H1 (cell line): ENCODE results near the gene CXorf49. TPM values are rescaled to one million over a fixed set of nuclear protein-coding genes. Genes with fewer than 3 reads are reported as not detected.

Source experiments
- ATF2 ChIP-seq: IDR thresholded peaks from 2 replicates; pipeline ENCODE4 v1.6.1; 2012; ENCODE audit warnings: low read length, inconsistent platforms
- BACH1 ChIP-seq: IDR thresholded peaks from 2 replicates; pipeline ENCODE4 v1.6.1; 2012; ENCODE audit warnings: low read length, improper control_type of control experiment
- CHD1 ChIP-seq: IDR thresholded peaks from 2 replicates; pipeline ENCODE4 v1.6.1; 2012; ENCODE audit warnings: low read depth, low read length, improper control_type of control experiment
- CHD7 ChIP-seq: fragments of 300-600 bp; sonication (generic); IDR thresholded peaks from 2 replicates; pipeline ENCODE4 v1.7.1; 2012; ENCODE audit warnings: low read length, moderate library complexity, mild to moderate bottlenecking, inconsistent platforms; ENCODE audit not compliant: insufficient replicate concordance
- GABPA ChIP-seq: IDR thresholded peaks from 2 replicates; pipeline ENCODE4 v1.6.1; 2011; ENCODE audit warnings: mild to moderate bottlenecking, low read length, moderate library complexity, borderline replicate concordance; ENCODE audit not compliant: insufficient read depth
- NANOG ChIP-seq: IDR thresholded peaks from 2 replicates; pipeline ENCODE4 v1.6.1; 2011; ENCODE audit warnings: low read length, low read depth, mild to moderate bottlenecking, inconsistent platforms; ENCODE audit not compliant: insufficient read depth, poor library complexity, severe bottlenecking
- SAP30 ChIP-seq: fragments of 300-600 bp; sonication (generic); IDR thresholded peaks from 2 replicates; pipeline ENCODE4 v1.7.1; 2012; ENCODE audit warnings: low read length, moderate library complexity, mild to moderate bottlenecking, inconsistent platforms; ENCODE audit not compliant: insufficient read depth, insufficient replicate concordance
- polyA plus RNA-seq, 7 experiments: library from polyadenylated mRNA; depleted of rRNA in 3 of 7; stranded (reverse) in 5 of 7; unstranded in 2 of 7; fragments of >200 nt in 5 of 7; fragments of 200-250 nt in 2 of 7; gene quantifications; 1 replicate in 5 of 7; 2 replicates in 1 of 7; 4 replicates in 1 of 7; pipeline versions ENCODE4 v1.2.1 to v1.2.3, GENCODE V29; 2011 to 2013; ENCODE audit warnings: missing spikeins in 2 of 7, mixed read lengths in 2 of 7
- total RNA-seq: library from RNA; stranded (reverse); fragmentation: NEBNext Ultra II Directional; extraction: Animal tissue kit (Norgen Biotek cat#: 25700); gene quantifications from 2 replicates; pipeline ENCODE4 v1.2.1, GENCODE V29; 2021

Gene CXorf49
- total and polyA plus RNA-seq, 2 of the 8 experiments (the other 6 are each of a cell fraction or from before 2014, with no cell fraction given), result not detected

- TF ChIP-seq CHD7, result no peak
- TF ChIP-seq CHD1, result no peak
- TF ChIP-seq BACH1, result no peak
- no peak for TF ChIP-seq ATF2
- TF ChIP-seq NANOG, result no peak
- TF ChIP-seq SAP30, result no peak
- no peak for TF ChIP-seq GABPA
These were observed 46.1 kb downstream of the CXorf49 start (continued) for GRCh38 chrX:71671938-71672337.
